CD4-positive, alpha-beta memory T cell (primary cell): ENCODE data around the gene LMNTD1. TPM values are rescaled to one million over a fixed set of nuclear protein-coding genes. Genes with fewer than 3 reads are reported as not detected.

Experiments used
- CTCF ChIA-PET: fragments of 350-600 bp; sonication (Branson Sonifier 250); formaldehyde crosslinking; loops from one replicate; lab custom pipeline; 2021; ENCODE audit warnings: inconsistent platforms; ENCODE audit not compliant: partially characterized antibody; lab: Charles Lee
- POLR2A ChIA-PET: fragments of 350-600 bp; sonication (Branson Sonifier 250); formaldehyde crosslinking; loops from one replicate; lab custom pipeline; 2021; ENCODE audit not compliant: partially characterized antibody; lab: Charles Lee
- DNase-seq, 5 donors: peaks; one replicate each; pipeline versions ENCODE4 v3.0.0 to v3.0.0-alpha.2; 2020 to 2022; ENCODE audit warnings: mixed read lengths in 1 of 5
- H3K27ac ChIP-seq: one replicate; pipeline ENCODE4 v1.7.0; 2013; ENCODE audit warnings: low read depth, low read length
- H3K27me3 ChIP-seq: 2 replicates; pipeline ENCODE4 v1.7.0; 2013; ENCODE audit warnings: mild to moderate bottlenecking, low read length, moderate library complexity; ENCODE audit not compliant: insufficient read depth
- H3K36me3 ChIP-seq: 2 replicates; pipeline ENCODE4 v1.7.0; 2013; ENCODE audit warnings: mild to moderate bottlenecking, low read length, moderate library complexity; ENCODE audit not compliant: insufficient read depth
- H3K4me1 ChIP-seq: 2 replicates; pipeline ENCODE4 v1.7.0; 2013; ENCODE audit warnings: mild to moderate bottlenecking, low read length, moderate library complexity; ENCODE audit not compliant: insufficient read depth
- H3K4me3 ChIP-seq, 2 donors: one replicate each; pipeline ENCODE4 v1.7.0; 2013; ENCODE audit warnings: low read length in 2 of 2, mild to moderate bottlenecking in 1 of 2
- H3K9me3 ChIP-seq, 2 donors: one replicate each; pipeline ENCODE4 v1.7.0; 2013; ENCODE audit warnings: low read length in 2 of 2, control low read depth in 1 of 2; ENCODE audit not compliant: control insufficient read depth in 1 of 2
- H3K27ac Mint-ChIP-seq, 7 donors: one replicate each; pipeline ENCODE4 v1.8.0; 2020 to 2021; ENCODE audit warnings: mixed read lengths in 7 of 7, mild to moderate bottlenecking in 6 of 7, inconsistent platforms in 3 of 7, moderate library complexity in 3 of 7
- H3K27me3 Mint-ChIP-seq, 2 donors: one replicate each; pipeline ENCODE4 v1.8.0; 2020 to 2021; ENCODE audit warnings: mixed read lengths in 2 of 2
- H3K36me3 Mint-ChIP-seq, 2 donors: one replicate each; pipeline ENCODE4 v1.8.0; 2020 to 2021; ENCODE audit warnings: mixed read lengths in 2 of 2, inconsistent platforms in 1 of 2, mild to moderate bottlenecking in 1 of 2
- H3K4me1 Mint-ChIP-seq, 4 donors: one replicate each; pipeline ENCODE4 v1.8.0; 2020 to 2021; ENCODE audit warnings: mixed read lengths in 4 of 4, mild to moderate bottlenecking in 1 of 4
- H3K4me3 Mint-ChIP-seq, 8 donors: one replicate each; pipeline ENCODE4 v1.8.0; 2020 to 2021; ENCODE audit warnings: mixed read lengths in 8 of 8, mild to moderate bottlenecking in 7 of 8, moderate library complexity in 6 of 8, inconsistent platforms in 3 of 8
- H3K9me3 Mint-ChIP-seq, 8 donors: one replicate each; pipeline ENCODE4 v1.8.0; 2020 to 2021; ENCODE audit warnings: mixed read lengths in 8 of 8, mild to moderate bottlenecking in 5 of 8, inconsistent platforms in 3 of 8, moderate library complexity in 1 of 8
- intact Hi-C: fragments of 100-400 bp; cut with micrococcal nuclease; formaldehyde crosslinking; loops from one replicate; pipeline ENCODE4 v1.15.1; 2023
- polyA plus RNA-seq, 2 donors: library from polyadenylated mRNA; unstranded; fragments of 300-500 nt; fragmentation: Illumina TruSeq; gene quantifications; one replicate each; pipeline ENCODE4 v1.2.3, GENCODE V29; 2021
- total RNA-seq, 2 experiments: library from RNA; stranded (reverse); gene quantifications; one replicate each; pipeline ENCODE4 v1.2.3, GENCODE V29; 2021

Gene LMNTD1
- total and polyA plus RNA-seq, 4 experiments from 2014 or later: not detected

- Mint-ChIP-seq H3K27ac (no peak overlapping the region), H3K4me1 (no peaks in the 10 kb centered on the region), H3K9me3 (peaks cover 0 to 6% (median 4%) of the 10 kb centered on the region in 8 donors), H3K27me3 (no peaks in the 10 kb centered on the region), H3K4me3 (no peak overlapping the region), H3K36me3 (no peaks in the 10 kb centered on the region)
- Histone ChIP-seq H3K27ac (no peak overlapping the region), H3K36me3 (no peaks in the 10 kb centered on the region), H3K4me3 (no peak overlapping the region), H3K4me1 (no peaks in the 10 kb centered on the region), H3K9me3 (no peaks in the 10 kb centered on the region), H3K27me3 (no peaks in the 10 kb centered on the region)
- CTCF ChIA-PET: interaction anchor here (0.6 kb wide), 1 partner anchor 85 kb away, joined by 3 read pairs; no protein-coding TSS in a partner anchor
- no peak for DNase-seq
- intact Hi-C loops: no loop called here
- POLR2A ChIA-PET: no interaction called here
Measured at GRCh38 chr12:25469861-25470260, 83.2 kb downstream of the LMNTD1 start.

DNA sequence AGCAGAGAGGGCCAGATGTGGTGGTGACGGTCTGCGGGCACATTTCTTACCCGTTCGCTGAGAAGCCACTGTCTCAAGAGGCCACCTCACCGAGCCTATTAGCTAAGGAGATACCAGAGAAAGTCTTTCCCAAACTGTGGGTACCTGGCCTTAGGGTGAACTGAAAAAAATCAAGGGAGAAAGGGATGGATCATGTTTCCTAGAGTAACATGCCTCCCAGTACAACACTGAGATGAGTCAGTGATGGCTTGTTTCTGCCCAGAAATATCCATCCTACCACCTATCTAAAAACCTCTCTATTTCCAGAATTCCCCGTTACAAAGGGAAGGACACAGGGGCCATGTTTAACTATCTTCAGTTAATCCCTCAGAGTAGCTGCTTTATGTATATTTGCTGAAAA lies 83.7 kb downstream of the LMNTD1 start:
- intact Hi-C loops: no loop called here
- Mint-ChIP-seq H3K4me1 (no peaks in the 10 kb centered on the region), H3K36me3 (no peaks in the 10 kb centered on the region), H3K27ac (no peak overlapping the region), H3K9me3 (peaks cover 0 to 6% (median 4%) of the 10 kb centered on the region in 8 donors), H3K4me3 (no peak overlapping the region), H3K27me3 (peaks cover 0 to 2% of the 10 kb centered on the region in 2 donors)
- Histone ChIP-seq H3K27ac (no peak overlapping the region), H3K27me3 (no peaks in the 10 kb centered on the region), H3K36me3 (no peaks in the 10 kb centered on the region), H3K4me1 (no peaks in the 10 kb centered on the region), H3K9me3 (no peaks in the 10 kb centered on the region), H3K4me3 (no peak overlapping the region)
- no peak for DNase-seq
- CTCF ChIA-PET: no interaction called here
- POLR2A ChIA-PET: no interaction called here

DNA sequence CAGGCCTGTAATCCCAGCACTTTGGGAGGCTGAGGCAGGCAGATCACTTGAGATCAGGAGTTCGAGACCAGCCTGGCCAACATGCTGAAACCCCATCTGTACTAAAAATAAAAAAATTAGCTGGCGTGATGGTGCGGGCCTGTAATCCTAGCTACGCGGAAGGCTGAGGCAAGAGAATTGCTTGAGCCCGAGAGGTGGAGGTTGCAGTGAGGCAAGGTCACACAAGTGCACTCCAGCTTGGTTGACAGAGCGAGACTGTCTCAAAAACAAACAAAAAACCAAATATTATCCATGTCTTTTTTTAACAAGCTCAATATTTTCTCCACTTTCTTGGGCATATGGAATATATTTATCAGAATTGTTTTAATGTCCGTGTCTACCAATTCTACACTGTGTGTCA lies 89.6 kb downstream of the LMNTD1 start:
- H3K27ac Mint-ChIP-seq: no peak overlapping the region
- H3K4me3 ChIP-seq: no peak overlapping the region
- ChIA-PET POLR2A (no interaction called here), CTCF (interaction anchor here (1.3 kb wide), 1 partner anchor 27 kb away, joined by 3 read pairs; no protein-coding TSS in a partner anchor)
- H3K36me3 Mint-ChIP-seq: no peaks in the 10 kb centered on the region
- peaks cover 2 to 3% of the 10 kb centered on the region in 2 donors for H3K27me3 Mint-ChIP-seq
- intact Hi-C loops: no loop called here
- no peak for DNase-seq
- H3K9me3 Mint-ChIP-seq: peaks cover 0 to 6% (median 4%) of the 10 kb centered on the region in 8 donors
- H3K4me1 ChIP-seq: no peaks in the 10 kb centered on the region
- no peaks in the 10 kb centered on the region for H3K36me3 ChIP-seq
- no peaks in the 10 kb centered on the region for H3K27me3 ChIP-seq
- H3K4me3 Mint-ChIP-seq: no peak overlapping the region
- no peak overlapping the region for H3K27ac ChIP-seq
- H3K4me1 Mint-ChIP-seq: peaks cover 0 to 3% (median 2%) of the 10 kb centered on the region in 4 donors
- no peaks in the 10 kb centered on the region for H3K9me3 ChIP-seq

DNA sequence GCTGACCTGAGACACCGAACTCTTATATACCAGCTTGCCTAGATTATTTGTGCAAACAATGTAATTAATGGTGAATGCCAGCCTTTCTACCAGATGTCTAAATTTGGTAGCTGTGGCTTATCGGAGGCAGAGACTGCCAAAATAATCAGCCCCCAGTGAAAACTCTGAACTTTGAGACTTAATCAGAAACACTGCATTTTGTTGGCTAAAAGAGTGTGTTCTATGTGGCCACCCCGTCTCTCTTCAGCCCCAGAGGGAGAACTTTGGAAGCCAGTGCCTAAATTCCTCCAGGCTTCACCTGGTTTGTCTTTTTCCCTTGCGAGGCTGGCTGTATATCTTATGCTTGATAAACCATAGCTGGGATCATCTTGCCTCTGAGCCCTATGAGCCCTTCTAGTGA lies 90.1 kb downstream of the LMNTD1 start:
- intact Hi-C loops: no loop called here
- H3K9me3 Mint-ChIP-seq: peaks cover 0 to 6% (median 4%) of the 10 kb centered on the region in 8 donors
- no peak overlapping the region for H3K27ac ChIP-seq
- POLR2A ChIA-PET: no interaction called here
- H3K27me3 Mint-ChIP-seq: peaks cover 2 to 3% of the 10 kb centered on the region in 2 donors
- no peak overlapping the region for H3K4me3 Mint-ChIP-seq
- no peaks in the 10 kb centered on the region for H3K36me3 Mint-ChIP-seq
- H3K4me1 ChIP-seq: no peaks in the 10 kb centered on the region
- H3K9me3 ChIP-seq: no peaks in the 10 kb centered on the region
- no peaks in the 10 kb centered on the region for H3K27me3 ChIP-seq
- no peak for DNase-seq
- H3K27ac Mint-ChIP-seq: no peak overlapping the region
- H3K4me3 ChIP-seq: no peak overlapping the region
- peaks cover 0 to 3% (median 2%) of the 10 kb centered on the region in 4 donors for H3K4me1 Mint-ChIP-seq
- H3K36me3 ChIP-seq: no peaks in the 10 kb centered on the region
- CTCF ChIA-PET: interaction anchor here (1.3 kb wide), 1 partner anchor 26 kb away, joined by 3 read pairs; no protein-coding TSS in a partner anchor

DNA sequence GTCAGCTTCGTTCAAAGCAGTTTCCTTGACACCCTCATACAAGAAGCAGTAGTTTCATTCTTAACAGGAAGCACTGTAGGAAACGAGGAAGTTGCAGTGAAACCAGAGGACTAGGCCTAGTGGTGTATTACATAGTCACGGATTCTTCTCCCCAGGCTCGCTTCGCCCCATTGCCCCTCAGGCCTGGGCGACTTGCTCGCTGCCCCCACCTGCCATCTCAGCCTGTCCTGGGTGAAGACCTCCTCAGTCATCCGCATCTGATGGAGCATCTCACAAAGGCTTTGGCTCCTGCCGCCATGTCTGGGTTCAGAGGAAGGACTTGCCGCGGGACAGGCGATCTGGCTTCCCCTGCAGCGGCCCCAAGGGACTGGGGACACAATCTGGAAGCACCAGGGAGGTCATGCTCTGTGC lies 93.5 kb downstream of the LMNTD1 start:
- Mint-ChIP-seq H3K27ac (no peak overlapping the region), H3K9me3 (peaks cover 0 to 6% (median 0%) of the 10 kb centered on the region in 8 donors), H3K36me3 (no peaks in the 10 kb centered on the region), H3K4me1 (peaks cover 0 to 3% (median 2%) of the 10 kb centered on the region in 4 donors), H3K27me3 (peaks cover 3 to 6% of the 10 kb centered on the region in 2 donors), H3K4me3 (no peak overlapping the region)
- Histone ChIP-seq H3K27me3 (no peaks in the 10 kb centered on the region), H3K36me3 (no peaks in the 10 kb centered on the region), H3K4me1 (no peaks in the 10 kb centered on the region), H3K4me3 (no peak overlapping the region), H3K27ac (no peak overlapping the region), H3K9me3 (no peaks in the 10 kb centered on the region)
- DNase-seq: no peak
- POLR2A ChIA-PET: no interaction called here
- intact Hi-C loops: no loop called here
- CTCF ChIA-PET: no interaction called here

GRCh38 chr12:25458047-25458552 lies 95.0 kb downstream of the LMNTD1 start:
- POLR2A ChIA-PET: no interaction called here
- peaks cover 0 to 3% (median 2%) of the 10 kb centered on the region in 4 donors for H3K4me1 Mint-ChIP-seq

GRCh38 chr12:25456474-25456873 lies 96.6 kb downstream of the LMNTD1 start:
- intact Hi-C loops: no loop called here
- Mint-ChIP-seq H3K4me3 (no peak overlapping the region), H3K27me3 (peaks cover 3 to 6% of the 10 kb centered on the region in 2 donors), H3K9me3 (peaks cover 0 to 6% (median 0%) of the 10 kb centered on the region in 8 donors), H3K4me1 (peaks cover 0 to 3% (median 2%) of the 10 kb centered on the region in 4 donors), H3K27ac (no peak overlapping the region), H3K36me3 (no peaks in the 10 kb centered on the region)
- ChIA-PET CTCF (no interaction called here), POLR2A (no interaction called here)
- Histone ChIP-seq H3K27me3 (no peaks in the 10 kb centered on the region), H3K4me1 (no peaks in the 10 kb centered on the region), H3K36me3 (no peaks in the 10 kb centered on the region), H3K27ac (no peak overlapping the region), H3K4me3 (no peak overlapping the region), H3K9me3 (no peaks in the 10 kb centered on the region)
- no peak for DNase-seq

More at GRCh38 chr12:25458047-25458552, 95.0 kb downstream of the LMNTD1 start:
- no peak for DNase-seq
- no peak overlapping the region for H3K4me3 Mint-ChIP-seq
- no peaks in the 10 kb centered on the region for H3K36me3 ChIP-seq
- H3K27ac ChIP-seq: no peak overlapping the region
- CTCF ChIA-PET: no interaction called here
- no peak overlapping the region for H3K27ac Mint-ChIP-seq
- H3K27me3 ChIP-seq: no peaks in the 10 kb centered on the region
- H3K4me1 ChIP-seq: no peaks in the 10 kb centered on the region
- intact Hi-C loops: no loop called here
- H3K27me3 Mint-ChIP-seq: peaks cover 3 to 6% of the 10 kb centered on the region in 2 donors
- no peak overlapping the region for H3K4me3 ChIP-seq
- peaks cover 0 to 6% (median 0%) of the 10 kb centered on the region in 8 donors for H3K9me3 Mint-ChIP-seq
- H3K36me3 Mint-ChIP-seq: no peaks in the 10 kb centered on the region
- H3K9me3 ChIP-seq: no peaks in the 10 kb centered on the region
